HepG2 (cell line): Measurements from ENCODE around the gene POLR1H. TPM values are rescaled to one million over a fixed set of nuclear protein-coding genes. Genes with fewer than 3 reads are reported as not detected.

Experiments used
- CCDC6 ChIP-seq: sonication (generic); formaldehyde crosslinking; IDR thresholded peaks from 2 replicates; pipeline ENCODE4 v1.8.1; 2022; ENCODE audit warnings: mild to moderate bottlenecking, missing genetic modification reagents, moderate library complexity
- EED ChIP-seq: sonication (generic); formaldehyde crosslinking; IDR thresholded peaks from 2 replicates; pipeline ENCODE4 v1.5.0; 2020; ENCODE audit warnings: mild to moderate bottlenecking, missing genetic modification reagents
- ELF3 ChIP-seq: IDR thresholded peaks from 2 replicates; pipeline ENCODE4 v1.6.1; 2016; ENCODE audit warnings: missing genetic modification reagents, missing compliant biosample characterization
- FOXJ3 ChIP-seq: sonication (generic); formaldehyde crosslinking; IDR thresholded peaks from 2 replicates; pipeline ENCODE4 v1.4.0; 2020; ENCODE audit warnings: missing genetic modification reagents, mild to moderate bottlenecking, borderline replicate concordance
- FOXO1 ChIP-seq: sonication (generic); formaldehyde crosslinking; IDR thresholded peaks from 2 replicates; pipeline ENCODE4 v1.4.0; 2020; ENCODE audit warnings: missing genetic modification reagents
- GTF2F1 ChIP-seq: fragments of 150-350 bp; IDR thresholded peaks from 2 replicates; pipeline ENCODE4 v1.6.1; 2014; ENCODE audit warnings: low read length
- HDAC6 ChIP-seq: fragments of 200-600 bp; sonication (generic); IDR thresholded peaks from 2 replicates; pipeline ENCODE4 v1.7.0; 2017; ENCODE audit warnings: mild to moderate bottlenecking, antibody characterized with exemption, low read length, low read depth
- HNRNPLL ChIP-seq: fragments of 200-400 bp; formaldehyde crosslinking; IDR thresholded peaks from 2 replicates; pipeline ENCODE4 v1.6.1; 2017; ENCODE audit warnings: mild to moderate bottlenecking, low read depth, low read length; ENCODE audit not compliant: poor library complexity, severe bottlenecking
- KLF6 ChIP-seq: IDR thresholded peaks from 2 replicates; pipeline ENCODE4 v1.8.0; 2016; ENCODE audit warnings: missing biosample characterization, missing genetic modification reagents
- MAFG ChIP-seq: sonication (generic); formaldehyde crosslinking; IDR thresholded peaks from 2 replicates; pipeline ENCODE4 v1.5.1; 2020; ENCODE audit warnings: mild to moderate bottlenecking, missing genetic modification reagents
- MBD4 ChIP-seq: IDR thresholded peaks from 2 replicates; pipeline ENCODE4 v1.6.1; 2012; ENCODE audit warnings: low read length, inconsistent platforms, borderline replicate concordance
- MIXL1 ChIP-seq: IDR thresholded peaks from 2 replicates; pipeline ENCODE4 v1.6.1; 2016
- MXD3 ChIP-seq: IDR thresholded peaks from 2 replicates; pipeline ENCODE4 v1.6.1; 2016; ENCODE audit warnings: mild to moderate bottlenecking, missing biosample characterization, missing genetic modification reagents
- NCOA5 ChIP-seq: sonication (generic); formaldehyde crosslinking; IDR thresholded peaks from 2 replicates; pipeline ENCODE4 v1.4.0; 2020; ENCODE audit warnings: missing genetic modification reagents
- PBX3 ChIP-seq: sonication (generic); formaldehyde crosslinking; IDR thresholded peaks from 2 replicates; pipeline ENCODE4 v1.8.1; 2023; ENCODE audit warnings: missing genetic modification reagents, inconsistent platforms, borderline replicate concordance
- PLRG1 ChIP-seq: fragments of 450-650 bp; conservative IDR thresholded peaks from 2 replicates; pipeline ENCODE4 v1.6.1; 2016
- PPARG ChIP-seq: conservative IDR thresholded peaks from 2 replicates; pipeline ENCODE4 v1.6.1; 2016; ENCODE audit warnings: missing biosample characterization, missing genetic modification reagents
- PTBP1 ChIP-seq: fragments of 200-400 bp; formaldehyde crosslinking; IDR thresholded peaks from 2 replicates; pipeline ENCODE4 v1.6.1; 2018; ENCODE audit warnings: low read length, low read depth; ENCODE audit not compliant: poor library complexity, severe bottlenecking
- SETDB1 ChIP-seq: sonication (generic); formaldehyde crosslinking; IDR thresholded peaks from 2 replicates; pipeline ENCODE4 v1.5.1; 2020; ENCODE audit warnings: missing genetic modification reagents, mild to moderate bottlenecking, borderline replicate concordance
- SIX4 ChIP-seq: sonication (generic); formaldehyde crosslinking; IDR thresholded peaks from 2 replicates; pipeline ENCODE4 v1.4.0; 2020; ENCODE audit warnings: missing genetic modification reagents
- SYNCRIP ChIP-seq: fragments of 200-400 bp; formaldehyde crosslinking; IDR thresholded peaks from 2 replicates; pipeline ENCODE4 v1.6.1; 2018; ENCODE audit warnings: mild to moderate bottlenecking, low read depth, low read length; ENCODE audit not compliant: insufficient read depth
- TRIM24 ChIP-seq: sonication (generic); formaldehyde crosslinking; IDR thresholded peaks from 2 replicates; pipeline ENCODE4 v1.8.0; 2022; ENCODE audit warnings: mild to moderate bottlenecking, missing genetic modification reagents
- ZEB1 ChIP-seq: IDR thresholded peaks from 2 replicates; pipeline ENCODE4 v1.6.1; 2012; ENCODE audit warnings: mild to moderate bottlenecking, low read depth, inconsistent platforms; ENCODE audit not compliant: insufficient replicate concordance
- ZNF18 ChIP-seq: sonication (generic); formaldehyde crosslinking; IDR thresholded peaks from 2 replicates; pipeline ENCODE4 v1.8.0; 2022; ENCODE audit warnings: mild to moderate bottlenecking, missing genetic modification reagents; ENCODE audit not compliant: insufficient replicate concordance
- ZNF564 ChIP-seq: sonication (generic); formaldehyde crosslinking; IDR thresholded peaks from 2 replicates; pipeline ENCODE4 v1.8.1; 2023; ENCODE audit warnings: mild to moderate bottlenecking, missing genetic modification reagents
- ZNF792 ChIP-seq: IDR thresholded peaks from 2 replicates; pipeline ENCODE4 v1.6.1; 2016
- ZNF816 ChIP-seq: sonication (generic); formaldehyde crosslinking; IDR thresholded peaks from 2 replicates; pipeline ENCODE4 v1.8.0; 2022; ENCODE audit warnings: missing genetic modification reagents, mild to moderate bottlenecking, borderline replicate concordance
- ZZZ3 ChIP-seq: sonication (generic); formaldehyde crosslinking; IDR thresholded peaks from 2 replicates; pipeline ENCODE4 v1.4.0; 2020; ENCODE audit warnings: missing genetic modification reagents, mild to moderate bottlenecking, borderline replicate concordance
- polyA plus RNA-seq, 8 experiments: library from polyadenylated mRNA; depleted of rRNA in 3 of 8; stranded (reverse) in 7 of 8; unstranded in 1 of 8; fragments of >200 nt; fragmentation: Illumina TruSeq in 4 of 8; extraction: Trizol in 4 of 8; gene quantifications; 2 replicates each; pipeline versions ENCODE4 v1.2.1 to v1.2.3, GENCODE V29; 2011 to 2016; ENCODE audit warnings: low read depth in 4 of 8, missing spikeins in 1 of 8, mixed read lengths in 1 of 8; ENCODE audit not compliant: insufficient read depth in 1 of 8
- total RNA-seq, 5 experiments: library from RNA; depleted of rRNA; stranded (reverse); fragments of >200 nt; fragmentation: Illumina TruSeq; extraction: Trizol; gene quantifications; 2 replicates each; pipeline ENCODE4 v1.2.3, GENCODE V29; 2016; ENCODE audit warnings: low read depth in 1 of 5

POLR1H gene
- total and polyA plus RNA-seq, 2 of the 13 experiments (the other 11 are each of a cell fraction or from before 2014, with no cell fraction given), result 61.4 to 79.8 TPM

- TF ChIP-seq MXD3 (CRISPR knock-in tag) (peak; percentile 29; the same call in 1 of the 2 replicates), ZNF792 (CRISPR knock-in tag) (0 out of 2 replicates have a peak, but pooled peaks have one; percentile 49), EED (no peak), FOXO1 (CRISPR knock-in tag) (peak; percentile 94), MBD4 (no peak), FOXJ3 (CRISPR knock-in tag) (no peak; the same call in 1 of the 2 replicates), MIXL1 (CRISPR knock-in tag) (peak; percentile 43; the same call in 1 of the 2 replicates), ZNF564 (CRISPR knock-in tag) (no peak), HNRNPLL (peak; percentile 37), PTBP1 (no peak), KLF6 (CRISPR knock-in tag) (peak; percentile 83), PLRG1 (no peak), ZNF18 (no peak), GTF2F1 (no peak), ELF3 (CRISPR knock-in tag) (peak; percentile 70), ZEB1 (no peak), MAFG (CRISPR knock-in tag) (no peak), ZNF816 (CRISPR knock-in tag) (no peak), TRIM24 (CRISPR knock-in tag) (no peak), PPARG (CRISPR knock-in tag) (no peak; the same call in 1 of the 2 replicates), SYNCRIP (no peak), SETDB1 (CRISPR knock-in tag) (no peak), PBX3 (CRISPR knock-in tag) (no peak), CCDC6 (no peak), ZZZ3 (CRISPR knock-in tag) (no peak), SIX4 (no peak), NCOA5 (CRISPR knock-in tag) (no peak), HDAC6 (no peak)
Measured at GRCh38 chr6:30102970-30103871, 42.2 kb downstream of the POLR1H start (continued).
